IPS-18c (cell line): ENCODE results near the gene TECPR2.

ENCODE experiments used
- H3K4me3 ChIP-seq: 2 replicates; pipeline ENCODE4 v1.7.0; 2013; ENCODE audit warnings: low read depth, mild to moderate bottlenecking, low read length, moderate library complexity; ENCODE audit not compliant: insufficient read depth
- H3K9me3 ChIP-seq: one replicate; pipeline ENCODE4 v1.6.1; 2013; ENCODE audit warnings: mild to moderate bottlenecking, low read length, moderate library complexity; ENCODE audit not compliant: control insufficient read depth, insufficient read depth

TECPR2 gene

GRCh38 chr14:102407258-102407657 lies 44.5 kb downstream of the TECPR2 start:
- no peak overlapping the region for H3K4me3 ChIP-seq

GRCh38 chr14:102408724-102409123 lies 46.0 kb downstream of the TECPR2 start:
- no peaks in the 10 kb centered on the region for H3K9me3 ChIP-seq

More at GRCh38 chr14:102407258-102407657, 44.5 kb downstream of the TECPR2 start:
- H3K9me3 ChIP-seq: no peaks in the 10 kb centered on the region

GRCh38 chr14:102415671-102416070 lies 52.9 kb downstream of the TECPR2 start:
- Histone ChIP-seq H3K4me3 (no peak overlapping the region), H3K9me3 (peaks cover 3% of the 10 kb centered on the region)

More at GRCh38 chr14:102408724-102409123, 46.0 kb downstream of the TECPR2 start:
- H3K4me3 ChIP-seq: no peak overlapping the region

DNA sequence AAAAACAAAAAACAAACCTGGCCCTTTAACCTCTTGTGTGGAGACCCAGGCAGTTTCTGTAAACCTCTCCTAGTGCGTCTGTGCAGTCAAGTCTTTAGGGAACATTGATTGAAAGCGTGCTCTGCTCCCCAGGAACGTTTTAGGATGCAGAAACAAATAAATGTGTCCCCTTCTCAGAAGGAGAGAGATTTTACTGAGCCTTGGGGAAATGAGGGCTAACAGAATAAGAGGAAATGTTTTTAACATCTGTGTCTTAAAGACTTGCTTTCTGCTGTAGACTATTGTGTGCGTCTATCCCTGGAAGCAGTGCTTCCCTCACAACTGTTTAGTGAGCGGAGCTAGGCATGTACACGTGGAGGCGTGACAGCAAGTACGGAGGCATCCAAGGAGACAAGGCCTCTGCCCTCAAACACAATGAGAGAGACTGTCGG lies 54.3 kb downstream of the TECPR2 start:
- Histone ChIP-seq H3K4me3 (no peak overlapping the region), H3K9me3 (peaks cover 3% of the 10 kb centered on the region)

GRCh38 chr14:102417646-102418045 lies 54.9 kb downstream of the TECPR2 start:
- Histone ChIP-seq H3K4me3 (no peak overlapping the region), H3K9me3 (peaks cover 3% of the 10 kb centered on the region)

- Histone ChIP-seq H3K9me3 (peaks cover 3% of the 10 kb centered on the region), H3K4me3 (no peak overlapping the region)
These were observed 55.6 kb downstream of the TECPR2 start for GRCh38 chr14:102418169-102418852.

- H3K9me3 ChIP-seq: peaks cover 3% of the 10 kb centered on the region
- no peak overlapping the region for H3K4me3 ChIP-seq
These were observed 56.1 kb downstream of the TECPR2 start for GRCh38 chr14:102418853-102419240.

- peaks cover 3% of the 10 kb centered on the region for H3K9me3 ChIP-seq
- no peak overlapping the region for H3K4me3 ChIP-seq
These were observed 56.5 kb downstream of the TECPR2 start for GRCh38 chr14:102419276-102419675.

DNA sequence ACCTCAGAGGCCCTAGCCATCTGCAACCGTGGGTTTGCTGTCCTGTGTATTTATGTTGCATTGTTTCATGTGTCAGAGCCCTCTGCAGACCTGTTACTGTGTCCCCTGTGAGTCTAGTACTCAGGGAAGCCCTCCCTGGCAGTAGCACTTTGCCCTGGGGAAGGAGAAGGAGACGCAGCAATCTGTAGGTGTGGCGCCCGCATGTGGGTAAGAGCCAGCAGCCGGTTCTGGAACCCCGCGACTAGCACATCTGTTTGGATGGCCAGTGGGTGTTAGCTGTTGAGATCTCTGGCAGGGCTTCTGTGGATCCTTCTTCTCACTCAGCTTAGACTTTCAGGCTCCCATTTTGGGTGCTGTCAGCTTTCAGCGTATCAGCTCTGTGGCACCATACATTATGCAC lies 57.0 kb downstream of the TECPR2 start:
- H3K9me3 ChIP-seq: peaks cover 3% of the 10 kb centered on the region
- H3K4me3 ChIP-seq: no peak overlapping the region

- no peaks in the 10 kb centered on the region for H3K9me3 ChIP-seq
- no peak overlapping the region for H3K4me3 ChIP-seq
These were observed 58.8 kb downstream of the TECPR2 start for GRCh38 chr14:102421411-102422057.

DNA sequence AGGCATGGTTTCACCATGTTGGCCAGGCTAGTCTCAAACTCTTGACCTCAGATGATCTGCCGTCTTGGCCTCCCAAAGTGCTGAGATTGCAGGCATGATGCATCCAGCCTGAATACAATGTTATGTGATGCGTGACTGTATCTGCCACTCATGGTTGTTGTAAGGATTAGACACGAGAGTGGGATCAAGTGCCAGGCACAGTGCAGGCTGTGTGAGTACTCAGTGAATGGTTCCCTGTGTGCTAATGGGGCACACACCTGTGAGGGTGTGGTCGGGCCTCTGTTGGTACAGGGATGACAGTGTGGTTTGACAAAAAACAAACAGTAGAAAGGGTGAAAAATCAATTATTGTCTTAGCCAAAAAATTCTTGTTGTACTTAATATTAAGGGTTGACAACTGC lies 61.8 kb downstream of the TECPR2 start:
- no peaks in the 10 kb centered on the region for H3K9me3 ChIP-seq
- H3K4me3 ChIP-seq: no peak overlapping the region

- no peak overlapping the region for H3K4me3 ChIP-seq
- no peaks in the 10 kb centered on the region for H3K9me3 ChIP-seq
These were observed 62.2 kb downstream of the TECPR2 start for GRCh38 chr14:102424923-102425322.

DNA sequence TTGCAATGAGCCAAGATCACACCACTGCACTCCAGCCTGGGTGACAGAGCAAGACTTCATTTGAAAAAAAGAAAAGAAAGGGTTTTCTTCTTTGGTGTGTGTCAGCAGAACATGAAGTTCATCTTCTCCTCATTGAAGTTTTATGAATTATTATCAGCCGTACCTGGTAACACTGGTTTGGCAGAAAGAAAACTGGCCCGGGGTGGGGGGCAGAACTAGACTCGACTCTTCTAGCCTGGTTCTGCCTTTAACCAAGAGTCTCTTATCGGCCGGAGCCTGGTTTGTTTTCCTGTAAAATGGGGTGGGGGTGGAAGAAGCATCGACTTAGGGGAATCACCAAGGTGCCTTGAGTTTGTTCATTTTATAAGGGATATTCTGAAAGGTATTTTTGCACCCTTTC lies 64.1 kb downstream of the TECPR2 start:
- Histone ChIP-seq H3K9me3 (no peaks in the 10 kb centered on the region), H3K4me3 (no peak overlapping the region)

- Histone ChIP-seq H3K9me3 (no peaks in the 10 kb centered on the region), H3K4me3 (no peak overlapping the region)
These were observed 64.9 kb downstream of the TECPR2 start for GRCh38 chr14:102427642-102428041.

DNA sequence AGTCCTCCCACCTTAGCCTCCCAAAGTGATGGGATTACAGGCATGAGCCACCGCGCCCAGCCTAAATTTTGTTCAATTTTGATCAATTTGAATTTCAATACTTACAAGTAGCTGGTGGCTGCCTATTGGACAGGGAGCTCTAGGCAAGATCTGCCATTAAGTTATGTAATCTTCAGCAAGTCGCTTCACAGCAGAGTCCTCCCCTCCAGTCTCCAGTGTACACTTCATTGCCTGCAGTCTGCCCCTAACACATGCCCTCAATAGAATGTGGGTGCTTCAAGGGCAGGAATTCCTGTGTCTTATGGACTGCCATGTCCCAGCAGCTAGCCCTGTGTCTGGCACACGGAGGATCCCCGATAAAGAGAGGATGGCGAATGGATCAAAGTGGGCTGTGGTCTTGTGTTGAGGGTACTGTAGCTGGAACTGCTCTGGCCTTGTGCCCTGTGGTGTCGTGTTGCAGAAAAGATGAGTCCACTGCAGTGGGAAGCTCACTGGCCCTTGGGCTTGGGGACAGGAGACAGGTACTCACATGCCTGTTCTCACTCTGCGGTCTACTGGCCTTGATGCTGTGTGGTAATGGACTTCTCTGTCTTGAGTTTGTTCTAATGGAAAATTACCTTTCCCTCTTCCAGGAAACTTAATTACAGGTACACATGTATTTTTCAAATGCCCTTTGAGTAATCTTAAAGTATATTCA lies 67.6 kb downstream of the TECPR2 start:
- no peaks in the 10 kb centered on the region for H3K9me3 ChIP-seq
- H3K4me3 ChIP-seq: no peak overlapping the region

DNA sequence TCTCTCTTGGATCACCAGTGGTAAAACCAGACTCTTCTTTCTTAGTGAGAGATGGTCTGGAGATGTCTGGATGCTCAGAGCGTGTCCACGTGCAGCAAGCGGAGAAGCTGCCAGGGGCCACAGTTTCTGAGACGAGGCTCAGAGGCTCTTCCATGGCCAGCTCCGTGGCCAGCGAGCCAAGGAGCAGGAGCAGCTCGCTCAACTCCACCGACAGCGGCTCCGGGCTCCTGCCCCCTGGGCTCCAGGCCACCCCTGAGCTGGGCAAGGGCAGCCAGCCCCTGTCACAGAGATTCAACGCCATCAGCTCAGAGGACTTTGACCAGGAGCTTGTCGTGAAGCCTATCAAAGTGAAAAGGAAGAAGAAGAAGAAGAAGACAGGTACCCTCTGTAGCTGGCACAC lies 69.0 kb downstream of the TECPR2 start:
- no peak overlapping the region for H3K4me3 ChIP-seq
- H3K9me3 ChIP-seq: no peaks in the 10 kb centered on the region

- Histone ChIP-seq H3K4me3 (no peak overlapping the region), H3K9me3 (no peaks in the 10 kb centered on the region)
These were observed 72.0 kb downstream of the TECPR2 start for GRCh38 chr14:102434647-102435175.
